ENCODE results near the gene PDILT. TPM values are rescaled to one million over a fixed set of nuclear protein-coding genes. Genes with fewer than 3 reads are reported as not detected.

Gene PDILT
- total and polyA plus RNA-seq, 9 of the 15 experiments (the other 6 are each of a cell fraction or from before 2014, with no cell fraction given), result not detected

DNA sequence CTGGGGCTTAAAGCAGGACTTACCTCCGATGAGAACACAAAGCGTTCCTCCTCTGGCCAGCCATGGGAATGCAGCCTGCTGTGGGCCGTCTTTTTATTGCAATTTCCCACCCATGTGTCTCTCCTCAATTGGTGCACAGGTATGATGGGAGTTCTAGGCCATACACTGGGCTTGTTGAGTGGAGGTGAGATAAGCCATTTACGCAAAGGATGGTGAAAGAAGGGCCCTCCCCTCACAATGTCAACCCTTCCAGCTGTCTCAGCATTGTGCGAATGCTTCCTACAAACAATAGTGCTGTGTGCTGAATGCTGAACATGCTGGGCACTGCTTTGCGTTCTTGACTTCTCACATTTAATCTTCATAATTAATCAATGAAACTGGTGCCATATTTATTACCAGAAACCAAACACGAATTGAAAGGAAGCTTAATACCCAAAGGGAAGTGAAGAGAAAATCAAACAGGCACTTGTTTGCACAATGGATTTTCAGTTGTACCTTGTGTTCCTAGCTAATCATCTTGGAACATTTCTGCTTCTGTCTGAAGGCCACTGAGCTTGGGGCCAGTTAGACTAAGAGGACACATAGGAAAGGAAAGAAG lies 77.0 kb downstream of the PDILT start, which contains the start of gene GP2 (continued):
- TF ChIP-seq, protein P1, sequence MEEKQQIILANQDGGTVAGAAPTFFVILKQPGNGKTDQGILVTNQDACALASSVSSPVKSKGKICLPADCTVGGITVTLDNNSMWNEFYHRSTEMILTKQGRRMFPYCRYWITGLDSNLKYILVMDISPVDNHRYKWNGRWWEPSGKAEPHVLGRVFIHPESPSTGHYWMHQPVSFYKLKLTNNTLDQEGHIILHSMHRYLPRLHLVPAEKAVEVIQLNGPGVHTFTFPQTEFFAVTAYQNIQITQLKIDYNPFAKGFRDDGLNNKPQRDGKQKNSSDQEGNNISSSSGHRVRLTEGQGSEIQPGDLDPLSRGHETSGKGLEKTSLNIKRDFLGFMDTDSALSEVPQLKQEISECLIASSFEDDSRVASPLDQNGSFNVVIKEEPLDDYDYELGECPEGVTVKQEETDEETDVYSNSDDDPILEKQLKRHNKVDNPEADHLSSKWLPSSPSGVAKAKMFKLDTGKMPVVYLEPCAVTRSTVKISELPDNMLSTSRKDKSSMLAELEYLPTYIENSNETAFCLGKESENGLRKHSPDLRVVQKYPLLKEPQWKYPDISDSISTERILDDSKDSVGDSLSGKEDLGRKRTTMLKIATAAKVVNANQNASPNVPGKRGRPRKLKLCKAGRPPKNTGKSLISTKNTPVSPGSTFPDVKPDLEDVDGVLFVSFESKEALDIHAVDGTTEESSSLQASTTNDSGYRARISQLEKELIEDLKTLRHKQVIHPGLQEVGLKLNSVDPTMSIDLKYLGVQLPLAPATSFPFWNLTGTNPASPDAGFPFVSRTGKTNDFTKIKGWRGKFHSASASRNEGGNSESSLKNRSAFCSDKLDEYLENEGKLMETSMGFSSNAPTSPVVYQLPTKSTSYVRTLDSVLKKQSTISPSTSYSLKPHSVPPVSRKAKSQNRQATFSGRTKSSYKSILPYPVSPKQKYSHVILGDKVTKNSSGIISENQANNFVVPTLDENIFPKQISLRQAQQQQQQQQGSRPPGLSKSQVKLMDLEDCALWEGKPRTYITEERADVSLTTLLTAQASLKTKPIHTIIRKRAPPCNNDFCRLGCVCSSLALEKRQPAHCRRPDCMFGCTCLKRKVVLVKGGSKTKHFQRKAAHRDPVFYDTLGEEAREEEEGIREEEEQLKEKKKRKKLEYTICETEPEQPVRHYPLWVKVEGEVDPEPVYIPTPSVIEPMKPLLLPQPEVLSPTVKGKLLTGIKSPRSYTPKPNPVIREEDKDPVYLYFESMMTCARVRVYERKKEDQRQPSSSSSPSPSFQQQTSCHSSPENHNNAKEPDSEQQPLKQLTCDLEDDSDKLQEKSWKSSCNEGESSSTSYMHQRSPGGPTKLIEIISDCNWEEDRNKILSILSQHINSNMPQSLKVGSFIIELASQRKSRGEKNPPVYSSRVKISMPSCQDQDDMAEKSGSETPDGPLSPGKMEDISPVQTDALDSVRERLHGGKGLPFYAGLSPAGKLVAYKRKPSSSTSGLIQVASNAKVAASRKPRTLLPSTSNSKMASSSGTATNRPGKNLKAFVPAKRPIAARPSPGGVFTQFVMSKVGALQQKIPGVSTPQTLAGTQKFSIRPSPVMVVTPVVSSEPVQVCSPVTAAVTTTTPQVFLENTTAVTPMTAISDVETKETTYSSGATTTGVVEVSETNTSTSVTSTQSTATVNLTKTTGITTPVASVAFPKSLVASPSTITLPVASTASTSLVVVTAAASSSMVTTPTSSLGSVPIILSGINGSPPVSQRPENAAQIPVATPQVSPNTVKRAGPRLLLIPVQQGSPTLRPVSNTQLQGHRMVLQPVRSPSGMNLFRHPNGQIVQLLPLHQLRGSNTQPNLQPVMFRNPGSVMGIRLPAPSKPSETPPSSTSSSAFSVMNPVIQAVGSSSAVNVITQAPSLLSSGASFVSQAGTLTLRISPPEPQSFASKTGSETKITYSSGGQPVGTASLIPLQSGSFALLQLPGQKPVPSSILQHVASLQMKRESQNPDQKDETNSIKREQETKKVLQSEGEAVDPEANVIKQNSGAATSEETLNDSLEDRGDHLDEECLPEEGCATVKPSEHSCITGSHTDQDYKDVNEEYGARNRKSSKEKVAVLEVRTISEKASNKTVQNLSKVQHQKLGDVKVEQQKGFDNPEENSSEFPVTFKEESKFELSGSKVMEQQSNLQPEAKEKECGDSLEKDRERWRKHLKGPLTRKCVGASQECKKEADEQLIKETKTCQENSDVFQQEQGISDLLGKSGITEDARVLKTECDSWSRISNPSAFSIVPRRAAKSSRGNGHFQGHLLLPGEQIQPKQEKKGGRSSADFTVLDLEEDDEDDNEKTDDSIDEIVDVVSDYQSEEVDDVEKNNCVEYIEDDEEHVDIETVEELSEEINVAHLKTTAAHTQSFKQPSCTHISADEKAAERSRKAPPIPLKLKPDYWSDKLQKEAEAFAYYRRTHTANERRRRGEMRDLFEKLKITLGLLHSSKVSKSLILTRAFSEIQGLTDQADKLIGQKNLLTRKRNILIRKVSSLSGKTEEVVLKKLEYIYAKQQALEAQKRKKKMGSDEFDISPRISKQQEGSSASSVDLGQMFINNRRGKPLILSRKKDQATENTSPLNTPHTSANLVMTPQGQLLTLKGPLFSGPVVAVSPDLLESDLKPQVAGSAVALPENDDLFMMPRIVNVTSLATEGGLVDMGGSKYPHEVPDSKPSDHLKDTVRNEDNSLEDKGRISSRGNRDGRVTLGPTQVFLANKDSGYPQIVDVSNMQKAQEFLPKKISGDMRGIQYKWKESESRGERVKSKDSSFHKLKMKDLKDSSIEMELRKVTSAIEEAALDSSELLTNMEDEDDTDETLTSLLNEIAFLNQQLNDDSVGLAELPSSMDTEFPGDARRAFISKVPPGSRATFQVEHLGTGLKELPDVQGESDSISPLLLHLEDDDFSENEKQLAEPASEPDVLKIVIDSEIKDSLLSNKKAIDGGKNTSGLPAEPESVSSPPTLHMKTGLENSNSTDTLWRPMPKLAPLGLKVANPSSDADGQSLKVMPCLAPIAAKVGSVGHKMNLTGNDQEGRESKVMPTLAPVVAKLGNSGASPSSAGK (IDR thresholded peaks at IDR 0.05), result no peak
